K562 (cell line): ENCODE data around the gene MAP4K1. TPM values are rescaled to one million over a fixed set of nuclear protein-coding genes. Genes with fewer than 3 reads are reported as not detected.

ENCODE experiments used
- ARID4B ChIP-seq: sonication (generic); formaldehyde crosslinking; IDR thresholded peaks from 2 replicates; pipeline ENCODE4 v1.8.0; 2022; ENCODE audit warnings: mild to moderate bottlenecking, missing genetic modification reagents
- CBFB ChIP-seq: sonication (generic); formaldehyde crosslinking; IDR thresholded peaks from 2 replicates; pipeline ENCODE4 v1.4.0; 2020; ENCODE audit warnings: mild to moderate bottlenecking, missing genetic modification reagents
- CHAMP1 ChIP-seq: fragments of 450-650 bp; IDR thresholded peaks from 2 replicates; pipeline ENCODE4 v1.6.1; 2016; ENCODE audit warnings: mild to moderate bottlenecking
- EGR1 ChIP-seq: fragments of 450-650 bp; conservative IDR thresholded peaks from 2 replicates; pipeline ENCODE4 v1.6.1; 2017; ENCODE audit warnings: mild to moderate bottlenecking
- EHMT2 ChIP-seq: fragments of 450-650 bp; IDR thresholded peaks from 2 replicates; pipeline ENCODE4 v1.6.1; 2018; ENCODE audit warnings: antibody characterized with exemption
- FOXP1 ChIP-seq: sonication (generic); formaldehyde crosslinking; IDR thresholded peaks from 2 replicates; pipeline ENCODE4 v1.8.0; 2022; ENCODE audit warnings: mild to moderate bottlenecking, missing genetic modification reagents
- JUN ChIP-seq, 2 experiments: sonication (generic) in 1 of 2; formaldehyde crosslinking in 1 of 2; IDR thresholded peaks; 2 replicates each; pipeline versions ENCODE4 v1.6.1 to v1.8.0; 2012 to 2022; ENCODE audit warnings: borderline replicate concordance in 2 of 2, mild to moderate bottlenecking in 2 of 2, improper control_type of control experiment in 1 of 2, low read depth in 1 of 2, low read length in 1 of 2, missing genetic modification reagents in 1 of 2
- NCOA6 ChIP-seq: fragments of 450-650 bp; IDR thresholded peaks from 2 replicates; pipeline ENCODE4 v1.6.1; 2017; ENCODE audit warnings: mild to moderate bottlenecking
- NR2C2 ChIP-seq, 2 experiments: fragments of 200-800 bp in 1 of 2; sonication (Bioruptor generic) in 1 of 2; sonication (generic) in 1 of 2; formaldehyde crosslinking in 1 of 2; IDR thresholded peaks; 2 replicates each; pipeline versions ENCODE4 v1.6.1 to v1.8.0; 2016 to 2022; ENCODE audit warnings: mild to moderate bottlenecking in 1 of 2, missing compliant biosample characterization in 1 of 2, missing genetic modification characterization in 1 of 2, missing genetic modification reagents in 1 of 2
- POU5F1 ChIP-seq: fragments of 150-350 bp; IDR thresholded peaks from 2 replicates; pipeline ENCODE4 v1.6.1; 2014; ENCODE audit warnings: borderline replicate concordance, low read length, low read depth, mild to moderate bottlenecking; ENCODE audit not compliant: partially characterized antibody
- RBM22 ChIP-seq: fragments of 200-400 bp; formaldehyde crosslinking; IDR thresholded peaks from 2 replicates; pipeline ENCODE4 v1.6.1; 2018; ENCODE audit warnings: low read length, low read depth; ENCODE audit not compliant: poor library complexity, severe bottlenecking
- RCOR1 ChIP-seq, 2 experiments: IDR thresholded peaks; 2 replicates each; pipeline ENCODE4 v1.6.1; 2012; ENCODE audit warnings: low read depth in 2 of 2, low read length in 2 of 2, borderline replicate concordance in 1 of 2, improper control_type of control experiment in 1 of 2
- SUPT5H ChIP-seq: fragments of 450-650 bp; IDR thresholded peaks from 2 replicates; pipeline ENCODE4 v1.6.1; 2016
- ZFP30 ChIP-seq: fragments of 250-450 bp; sonication (Bioruptor Pico); IDR thresholded peaks from 2 replicates; pipeline ENCODE4 v1.8.0; 2022; ENCODE audit warnings: moderate library complexity, mild to moderate bottlenecking, inconsistent platforms, borderline replicate concordance
- ZNF174 ChIP-seq: fragments of 250-450 bp; sonication (Bioruptor Pico); IDR thresholded peaks from 2 replicates; pipeline ENCODE4 v1.4.0; 2020; ENCODE audit warnings: mild to moderate bottlenecking
- ZNF197 ChIP-seq: fragments of 200-800 bp; sonication (Bioruptor generic); IDR thresholded peaks from 2 replicates; pipeline ENCODE4 v1.6.1; 2016; ENCODE audit warnings: low read depth, missing genetic modification characterization, missing compliant biosample characterization
- ZNF766 ChIP-seq: fragments of 200-800 bp; sonication (Bioruptor generic); conservative IDR thresholded peaks from 2 replicates; pipeline ENCODE4 v1.6.1; 2016; ENCODE audit warnings: missing genetic modification characterization, missing compliant biosample characterization
- polyA plus RNA-seq, 8 experiments: library from polyadenylated mRNA; depleted of rRNA in 4 of 8; stranded (reverse) in 5 of 8; unstranded in 3 of 8; fragments of >200 nt; fragmentation: Nextera tagmentation in 2 of 8; fragmentation: Illumina TruSeq in 1 of 8; extraction: Ambion mirVana in 2 of 8; extraction: Trizol in 1 of 8; gene quantifications; 2 replicates each; pipeline versions ENCODE4 v1.2.1 to v1.2.3, GENCODE V29; 2011 to 2014; ENCODE audit warnings: inconsistent platforms in 1 of 8, missing spikeins in 1 of 8
- total RNA-seq, 7 experiments: library from RNA; depleted of rRNA in 6 of 7; stranded (reverse); fragments of >200 nt in 6 of 7; fragmentation: Illumina TruSeq in 2 of 7; extraction: Trizol in 2 of 7; gene quantifications; 2 replicates each; pipeline versions ENCODE4 v1.2.1 to v1.2.3, GENCODE V29; 2011 to 2021; ENCODE audit warnings: low replicate concordance in 1 of 7
- TF ChIP-seq, protein P1 (sequence below), 3 experiments: fragments of 200-800 bp in 1 of 3; sonication (Bioruptor generic) in 1 of 3; sonication (generic) in 1 of 3; formaldehyde crosslinking in 1 of 3; IDR thresholded peaks; 2 replicates each; pipeline versions ENCODE4 v1.6.1 to v1.8.0; 2016 to 2022; ENCODE audit warnings: mild to moderate bottlenecking in 2 of 3, missing compliant biosample characterization in 2 of 3, missing genetic modification characterization in 2 of 3, missing genetic modification reagents in 1 of 3

MAP4K1 gene
- total and polyA plus RNA-seq, 9 of the 15 experiments (the other 6 are each of a cell fraction or from before 2014, with no cell fraction given) = 0.14 to 3.2 (median 0.73) TPM; not detected in 1

DNA sequence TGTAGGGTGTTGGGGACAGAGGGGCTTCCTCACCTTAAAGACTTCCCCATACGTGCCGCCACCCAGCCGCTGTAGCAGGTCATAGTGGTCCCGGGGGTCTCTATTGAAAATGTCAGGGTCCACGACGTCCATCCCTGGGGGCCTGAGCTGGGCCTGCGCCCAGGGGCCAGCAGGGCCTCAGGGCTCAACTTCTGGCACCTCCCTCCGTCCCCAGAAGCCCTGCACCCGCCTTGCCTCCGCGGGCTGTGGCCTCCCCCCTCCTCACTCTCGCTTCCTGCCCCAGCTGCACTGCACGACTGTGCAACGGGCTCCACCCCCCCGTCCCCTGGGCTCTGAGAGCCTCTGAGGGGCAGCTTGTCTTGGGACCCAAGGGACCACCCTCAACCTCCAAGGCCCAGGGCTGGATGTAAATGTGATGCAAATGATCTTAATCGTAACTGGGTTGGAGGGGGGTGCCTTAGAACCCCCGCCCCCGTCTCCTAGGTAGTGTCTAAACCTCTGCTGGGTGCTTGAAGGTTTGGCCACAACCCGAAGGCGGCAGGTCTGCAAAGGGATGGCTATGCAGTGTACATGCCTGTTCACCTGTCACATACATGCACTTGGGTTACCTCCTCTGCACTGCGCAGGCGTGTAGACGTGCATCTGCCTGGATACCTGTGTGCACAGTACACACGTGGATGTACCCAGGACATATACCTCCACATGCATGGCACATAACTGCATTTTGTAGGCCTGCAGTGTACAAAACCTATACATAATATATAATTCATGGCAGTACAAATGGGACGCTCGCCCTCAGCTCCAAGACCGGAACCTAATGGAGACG lies at the start of gene MAP4K1 (continued):
- TF ChIP-seq ARID4B (CRISPR knock-in tag) (no peak), SUPT5H (no peak), EGR1 (0 out of 2 replicates have a peak, but pooled peaks have one; percentile 14), CHAMP1 (no peak), NCOA6 (no peak), ZFP30 (CRISPR knock-in tag) (no peak), CBFB (0 out of 2 replicates have a peak, but pooled peaks have one; percentile 10), RBM22 (no peak), NR2C2 (CRISPR knock-in tag; IDR thresholded peaks at IDR 0.05) (0 out of 2 replicates have a peak, but pooled peaks have one; percentile 8), NR2C2 (tag; IDR thresholded peaks at IDR 0.05) (no peak), EHMT2 (no peak), JUN (IDR thresholded peaks at IDR 0.05; ENCODE audit: borderline replicate concordance, low read depth, low read length) (no peak; the same call in 1 of the 2 replicates), JUN (CRISPR knock-in tag; IDR thresholded peaks at IDR 0.05; ENCODE audit: borderline replicate concordance) (0 out of 2 replicates have a peak, but pooled peaks have one; percentile 19), POU5F1 (no peak), ZNF766 (CRISPR knock-in tag) (no peak), FOXP1 (CRISPR knock-in tag) (peak; percentile 60; the same call in 1 of the 2 replicates), ZNF197 (no peak), RCOR1 (IDR thresholded peaks at IDR 0.05; ENCODE audit: borderline replicate concordance in 1 of 2, low read depth in 2 of 2, low read length in 2 of 2) (no peak), ZNF174 (CRISPR knock-in tag) (no peak)
- TF ChIP-seq, protein P1, sequence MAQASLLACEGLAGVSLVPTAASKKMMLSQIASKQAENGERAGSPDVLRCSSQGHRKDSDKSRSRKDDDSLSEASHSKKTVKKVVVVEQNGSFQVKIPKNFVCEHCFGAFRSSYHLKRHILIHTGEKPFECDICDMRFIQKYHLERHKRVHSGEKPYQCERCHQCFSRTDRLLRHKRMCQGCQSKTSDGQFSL (CRISPR knock-in tag; IDR thresholded peaks at IDR 0.05) = no peak
- TF ChIP-seq, protein P1 (tag; IDR thresholded peaks at IDR 0.05) = peak in 1 of 2 experiments; percentile 34; a peak in 1 of 4 replicates
